GM21576 (cell line): ENCODE data around the gene MED14.

Experiments
- ATAC-seq: cut with Tn5 transposase; IDR thresholded peaks from one replicate; pipeline ENCODE4 v1.9.1; 2021; ENCODE audit warnings: mild to moderate bottlenecking, moderate library complexity; ENCODE audit not compliant: unreplicated experiment

The MED14 gene

DNA sequence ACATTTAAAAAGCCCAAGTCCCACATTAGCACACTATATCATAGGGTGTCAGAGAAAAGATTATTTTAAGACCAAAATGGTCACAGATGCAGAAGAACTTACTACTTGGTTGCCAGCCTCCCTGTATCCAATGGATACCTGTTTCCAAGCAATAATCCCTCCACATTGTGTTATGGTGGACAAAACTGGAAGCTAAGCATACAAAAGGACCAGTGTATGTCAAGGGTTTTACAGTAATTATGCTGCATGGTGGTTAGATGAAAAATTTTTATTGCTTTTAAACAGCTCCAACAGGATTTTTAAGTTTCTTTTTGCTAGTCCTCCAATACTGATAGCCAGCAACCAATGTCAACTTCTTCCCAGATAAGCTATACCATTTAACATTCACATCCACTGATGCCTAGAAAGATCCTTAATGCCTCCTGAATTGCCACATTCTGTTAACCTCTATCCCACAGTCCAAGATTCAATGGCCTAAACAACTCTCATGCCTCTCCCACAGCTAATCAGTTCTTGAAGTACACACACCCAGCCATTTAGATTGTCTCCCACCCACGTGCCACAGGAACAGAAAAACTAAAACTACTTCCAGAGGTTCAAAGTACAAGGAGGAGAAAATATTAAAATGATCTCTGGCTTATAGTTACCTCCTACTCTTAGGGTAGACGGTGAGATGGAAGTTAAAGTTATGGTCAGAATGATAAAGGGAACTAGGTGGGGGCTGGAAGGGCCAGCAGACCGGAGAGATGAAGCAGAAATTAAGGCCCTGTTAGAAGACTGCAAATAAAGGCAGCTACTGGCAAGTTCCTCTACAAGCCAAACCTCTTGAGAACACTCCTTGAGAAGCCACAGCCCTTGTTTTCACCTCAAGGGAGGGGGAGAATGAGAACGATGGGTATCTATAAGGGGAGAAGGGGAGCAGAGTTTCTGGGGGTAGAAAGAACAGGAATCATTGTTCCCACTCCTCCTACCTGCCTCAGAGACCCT lies 5.5 kb downstream of the MED14 start:
- ATAC-seq: no peak

DNA sequence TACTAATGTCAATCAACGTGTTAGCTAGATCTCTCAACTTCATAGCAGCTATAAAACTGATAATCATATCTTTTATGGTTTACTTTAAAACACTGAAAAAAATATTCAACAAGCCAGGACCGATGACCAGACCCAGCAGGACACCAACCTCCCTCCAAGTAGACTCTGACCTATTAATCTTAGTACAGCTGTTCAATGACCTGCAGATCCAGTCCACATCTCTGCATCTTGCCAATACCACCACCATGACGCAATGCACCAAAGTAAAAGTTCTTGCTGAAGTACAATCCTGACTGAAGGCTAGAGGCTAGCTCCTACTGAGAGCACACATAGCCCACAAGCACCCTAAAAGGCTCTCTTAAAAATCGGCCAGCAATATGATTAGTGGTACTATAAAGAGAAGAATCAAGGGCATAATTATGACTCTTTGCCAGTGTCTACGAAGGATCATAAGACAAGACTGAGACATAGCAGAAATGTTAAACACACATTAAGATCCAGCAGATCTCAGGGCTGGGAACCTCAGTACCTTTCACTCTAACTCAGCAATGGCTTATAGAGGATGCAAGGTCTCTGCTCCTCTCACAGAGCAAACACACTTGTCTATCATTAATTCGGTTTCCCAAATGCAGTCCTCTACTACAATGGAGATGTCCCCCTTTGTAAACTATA lies 7.6 kb downstream of the MED14 start:
- ATAC-seq: no peak

DNA sequence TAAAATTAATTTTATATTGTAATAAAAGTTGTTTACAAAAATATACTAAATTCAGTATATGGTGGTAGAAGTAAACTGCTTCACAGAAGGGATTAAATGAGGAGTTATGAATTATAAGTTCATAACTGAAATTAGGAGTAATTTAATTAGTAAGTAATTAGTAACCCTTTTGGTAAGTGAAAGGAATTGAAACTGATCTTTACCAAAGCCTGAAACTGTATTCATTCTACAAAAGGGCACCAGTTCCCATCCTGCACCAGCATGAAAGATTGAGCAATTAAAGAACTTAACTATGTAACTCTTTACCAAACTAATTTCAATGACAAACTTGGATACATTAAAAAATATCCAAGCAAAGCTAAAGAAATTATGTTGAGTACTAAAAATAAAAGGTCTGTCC lies 8.2 kb downstream of the MED14 start:
- no peak for ATAC-seq

DNA sequence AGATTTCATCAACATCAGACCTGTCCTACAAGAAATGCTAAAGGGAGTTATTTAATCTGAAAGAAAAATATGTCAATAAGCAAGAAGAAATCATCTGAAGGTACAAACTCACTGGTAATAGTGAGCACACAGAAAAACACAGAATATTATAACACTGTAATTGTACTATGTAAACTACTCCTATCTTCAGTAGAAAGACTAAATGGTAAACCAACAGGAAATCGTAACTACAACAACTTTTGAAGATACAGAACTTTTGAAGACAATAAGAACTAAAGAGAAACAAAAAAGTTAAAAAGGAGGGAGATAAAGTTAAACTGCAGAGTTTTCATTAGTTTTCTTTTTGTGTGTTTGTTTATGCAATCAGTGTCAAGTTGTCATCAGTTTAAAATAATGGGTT lies 12.4 kb downstream of the MED14 start:
- no peak for ATAC-seq

DNA sequence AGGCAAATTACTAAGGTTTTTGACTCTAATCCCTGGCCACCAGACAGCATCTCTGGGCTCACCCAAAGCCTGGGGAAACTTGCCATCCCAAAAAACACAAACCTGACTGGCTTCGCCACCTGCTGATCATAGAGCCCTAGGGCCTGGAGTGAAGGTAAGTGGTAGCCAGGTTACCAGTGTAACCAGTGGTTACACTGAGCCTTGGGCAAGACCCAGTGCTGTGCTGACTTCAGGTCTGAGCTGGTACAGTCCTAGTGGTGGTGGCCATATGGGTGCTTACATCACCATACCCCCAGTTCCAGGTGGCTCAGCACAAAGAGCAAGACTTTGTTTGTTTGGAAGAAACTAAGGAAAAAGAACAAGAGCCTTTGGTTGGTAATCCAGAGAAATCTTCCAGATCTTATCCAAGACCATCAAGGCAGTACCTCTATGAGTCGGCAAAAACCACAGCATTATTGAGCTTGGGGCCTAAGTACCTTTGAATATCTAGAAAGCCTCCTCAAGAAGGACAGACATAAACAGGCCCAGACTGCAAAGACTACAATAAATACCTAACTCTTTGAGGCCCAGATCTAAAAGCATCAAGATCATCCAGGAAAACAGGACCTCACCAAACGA lies 13.7 kb downstream of the MED14 start:
- ATAC-seq: no peak

DNA sequence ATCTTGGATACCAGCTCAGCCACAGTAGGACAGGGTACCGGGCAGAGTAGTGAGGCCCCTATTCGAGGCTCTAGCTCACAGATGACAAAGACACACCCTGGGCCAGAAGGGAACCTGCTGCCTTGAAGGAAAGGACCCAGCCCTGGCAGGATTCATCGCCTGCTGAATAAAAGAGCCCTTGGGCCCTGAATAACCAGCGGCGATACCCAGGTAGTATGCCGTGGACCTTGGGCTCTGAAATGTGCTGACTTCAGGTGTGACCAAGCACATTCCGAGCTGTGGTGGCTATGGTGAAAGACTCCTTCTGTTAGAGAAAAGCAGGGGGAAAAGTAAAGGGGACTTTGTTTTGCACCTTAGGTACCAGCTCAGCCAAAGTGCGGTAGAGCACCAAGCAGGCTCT lies 14.6 kb downstream of the MED14 start:
- ATAC-seq: no peak

DNA sequence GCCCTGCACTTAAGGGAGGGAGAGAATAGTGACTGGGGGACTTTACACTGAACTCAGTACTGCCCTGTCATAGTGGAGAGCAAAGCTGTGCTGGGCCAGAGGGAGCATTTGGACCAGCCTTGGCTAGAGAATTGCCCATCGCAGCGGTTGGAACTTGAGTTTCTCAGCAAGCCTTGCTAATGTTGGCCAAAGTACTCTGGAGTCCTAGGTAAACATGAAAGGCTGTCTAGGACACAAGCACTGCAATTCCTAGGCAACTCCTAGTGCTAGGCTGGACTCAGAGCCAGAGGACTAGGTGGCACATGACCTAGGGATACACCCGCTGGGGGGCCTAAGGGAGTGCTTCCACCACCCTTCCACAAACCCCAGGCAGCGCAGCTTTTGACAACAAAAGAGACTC lies 15.0 kb downstream of the MED14 start:
- ATAC-seq: no peak

DNA sequence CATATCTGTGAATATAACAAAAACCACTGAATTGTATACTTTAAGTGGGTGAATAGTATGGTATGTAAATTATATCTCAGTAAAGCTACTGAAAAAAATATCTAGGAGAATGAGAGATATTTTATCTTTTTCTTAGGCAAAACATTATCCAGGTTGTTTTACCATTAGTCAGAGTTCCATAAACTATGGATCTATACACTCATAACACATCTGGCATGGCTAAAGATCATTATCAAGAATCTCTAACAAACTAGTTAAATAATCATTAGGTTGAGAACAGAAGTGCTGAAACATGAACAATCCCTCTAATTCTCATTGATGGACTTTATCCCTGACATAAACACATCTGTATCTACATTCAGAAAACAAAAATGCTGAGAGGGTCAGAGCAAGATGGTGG lies 15.6 kb downstream of the MED14 start:
- ATAC-seq: no peak

DNA sequence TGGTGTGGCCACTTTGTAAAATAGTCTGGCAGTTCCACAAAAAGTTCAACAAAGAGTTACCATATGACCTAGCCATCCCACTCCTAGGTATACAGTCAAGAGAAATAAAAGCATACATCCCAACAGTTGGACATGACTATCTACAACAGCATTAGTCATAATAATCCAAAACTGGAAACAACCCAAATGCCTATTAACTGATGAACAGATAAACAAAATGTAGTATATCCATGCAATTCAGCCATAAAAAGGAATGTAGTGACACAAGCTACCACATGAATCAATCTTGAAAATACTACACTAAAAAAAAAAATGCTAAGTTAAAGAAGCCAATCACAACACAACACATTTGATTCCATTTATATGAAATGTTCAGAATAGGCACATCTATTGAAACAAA lies 16.1 kb downstream of the MED14 start:
- ATAC-seq: no peak

DNA sequence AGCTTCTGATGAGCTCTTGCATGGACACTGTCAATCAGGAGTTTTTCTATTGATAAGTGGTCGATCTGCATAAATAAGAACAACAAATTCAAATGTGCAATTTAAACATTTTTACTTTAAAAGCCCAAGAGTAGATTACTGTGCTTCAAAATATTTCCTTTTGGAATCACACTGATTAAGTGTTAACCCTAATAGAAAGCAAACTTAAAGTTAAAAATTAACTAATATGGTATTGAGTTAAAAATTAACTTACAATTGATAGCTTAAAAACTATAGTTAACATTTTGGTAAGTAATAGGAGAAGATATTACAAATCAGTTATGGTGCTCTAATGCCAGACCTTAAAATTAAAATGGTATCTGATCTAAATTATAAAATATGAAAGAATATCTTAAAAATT lies 25.9 kb downstream of the MED14 start:
- ATAC-seq: no peak

DNA sequence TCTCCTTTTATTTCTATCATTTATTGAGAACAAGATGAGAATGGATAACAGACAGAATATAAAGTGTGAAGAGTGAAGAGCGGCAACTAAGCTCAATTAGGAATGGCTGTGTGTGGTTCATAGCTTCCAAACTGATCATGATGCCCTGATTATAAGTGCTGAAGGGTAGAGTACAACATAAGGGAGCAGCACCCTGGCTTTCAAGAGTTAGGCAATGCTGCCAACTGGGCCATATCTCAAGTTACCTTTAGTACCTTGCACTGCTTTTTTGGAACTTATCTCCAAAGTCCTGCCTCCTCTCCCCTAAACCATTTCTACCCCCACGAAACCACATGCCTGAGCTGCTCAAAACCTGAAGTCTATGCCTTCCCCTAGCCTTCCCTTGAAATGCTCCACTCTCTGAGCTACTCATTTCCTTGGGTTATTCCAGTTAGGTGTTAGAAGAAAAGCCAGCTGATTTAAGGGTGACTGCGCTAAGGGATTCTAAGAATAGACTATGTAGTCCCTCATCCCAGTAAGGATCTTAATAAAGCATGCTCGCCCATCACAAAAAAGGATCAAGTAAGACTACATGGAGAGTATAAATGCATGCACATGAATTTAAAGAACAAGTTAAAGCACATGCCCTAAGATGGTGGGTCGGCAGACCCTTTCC lies 29.6 kb downstream of the MED14 start:
- no peak for ATAC-seq

DNA sequence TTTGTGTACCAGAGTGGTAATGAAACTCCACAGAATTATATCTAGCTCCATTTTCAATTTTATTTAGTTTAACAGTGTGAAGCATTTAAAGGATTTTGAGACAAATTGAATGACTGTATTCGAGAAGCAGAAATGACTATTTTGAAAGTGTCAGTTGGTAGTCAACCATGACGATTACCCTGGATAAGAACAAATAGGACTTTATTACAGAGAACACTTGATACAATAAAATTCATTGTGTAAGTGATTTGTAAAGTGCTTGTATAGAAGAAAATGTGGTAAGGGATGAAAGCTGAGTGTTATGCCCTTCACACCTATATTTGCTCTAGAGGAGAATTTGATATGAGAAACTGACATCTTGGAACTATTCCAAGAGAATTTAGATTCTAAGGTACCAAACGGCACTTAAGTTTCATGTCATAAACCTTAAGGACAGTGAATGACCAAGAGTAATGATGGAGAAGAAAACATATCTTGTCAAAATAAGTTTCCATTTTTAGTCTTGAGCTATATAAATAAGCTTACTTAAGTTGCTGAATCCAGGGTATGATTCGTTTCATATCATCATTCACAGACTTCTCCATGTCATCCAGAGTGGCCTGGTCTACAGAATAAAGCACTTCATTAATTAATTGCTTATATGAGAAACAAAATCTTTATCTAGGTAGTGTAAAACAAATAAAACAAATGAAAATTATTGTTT lies 34.6 kb downstream of the MED14 start:
- no peak for ATAC-seq

DNA sequence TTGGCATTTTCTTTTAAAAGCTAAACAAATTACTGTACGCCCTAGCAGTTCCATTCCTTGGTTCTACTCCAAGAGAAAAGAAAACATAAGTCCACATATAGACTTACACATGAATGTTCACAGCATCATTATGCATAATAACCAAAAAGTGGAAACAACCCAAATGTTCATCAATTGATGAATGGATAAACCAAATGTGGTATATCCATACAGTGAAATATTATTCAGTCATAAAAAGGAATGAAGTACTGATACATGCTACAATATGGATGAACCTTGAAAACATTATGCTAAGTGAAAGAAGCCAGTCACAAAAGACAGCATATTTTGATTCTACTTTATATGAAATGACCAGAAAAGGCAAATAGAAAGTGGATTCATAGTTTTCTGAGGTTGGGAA lies 36.5 kb downstream of the MED14 start:
- no peak for ATAC-seq

DNA sequence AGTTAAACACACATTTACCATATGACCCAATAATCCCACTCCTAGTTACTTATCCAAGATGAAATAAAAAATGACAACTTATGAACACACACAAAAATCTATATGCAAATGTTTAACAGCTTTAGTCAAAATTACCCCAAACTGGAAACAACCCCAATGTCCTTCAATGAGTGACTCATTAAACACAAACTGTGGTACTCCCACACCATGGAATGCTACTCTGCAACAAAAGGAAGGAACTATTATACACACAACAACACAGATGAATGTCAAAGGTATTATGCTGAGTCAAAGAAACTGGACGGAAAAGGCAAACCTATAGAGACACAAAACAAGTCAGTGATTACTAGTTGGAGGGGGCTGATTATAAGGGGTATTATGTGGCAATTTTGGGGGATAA lies 40.5 kb downstream of the MED14 start:
- no peak for ATAC-seq

DNA sequence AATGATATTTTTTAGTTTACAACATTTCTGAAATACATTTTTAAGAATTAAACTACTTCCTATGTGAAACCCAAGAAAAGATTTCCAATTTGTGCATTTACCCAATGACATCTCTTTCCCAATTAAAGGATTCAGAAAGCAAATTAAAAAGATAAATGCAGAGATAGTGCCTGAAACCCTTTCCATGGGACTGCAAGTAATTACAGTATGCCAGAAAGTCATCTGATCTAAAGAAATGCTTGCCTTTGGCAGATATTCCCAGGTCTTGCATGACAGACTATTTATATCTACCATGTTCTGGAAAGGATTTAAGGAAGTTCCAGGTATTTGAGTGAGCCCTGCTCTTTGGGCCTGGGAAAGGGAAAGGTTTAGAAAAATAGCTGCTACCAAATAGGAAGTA lies 46.4 kb downstream of the MED14 start:
- no peak for ATAC-seq

DNA sequence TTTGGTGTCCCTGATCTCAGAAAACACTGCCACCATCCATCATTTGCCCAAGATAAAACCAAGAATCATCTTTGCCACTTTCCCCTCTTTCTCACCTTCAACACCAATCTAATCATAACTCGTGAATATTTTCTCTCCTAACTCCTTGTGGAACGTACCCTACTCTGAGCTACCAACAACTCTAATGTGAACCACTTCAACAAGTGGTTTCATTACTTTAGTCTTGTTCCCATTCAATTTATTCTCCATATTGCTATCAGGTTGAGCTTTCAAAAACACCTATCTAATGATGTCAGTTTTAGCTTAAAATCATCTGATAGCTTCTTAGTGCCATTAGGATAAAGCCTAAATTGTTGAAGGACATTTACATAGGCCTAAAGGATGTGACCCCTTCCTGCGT lies 48.2 kb downstream of the MED14 start:
- ATAC-seq: no peak

DNA sequence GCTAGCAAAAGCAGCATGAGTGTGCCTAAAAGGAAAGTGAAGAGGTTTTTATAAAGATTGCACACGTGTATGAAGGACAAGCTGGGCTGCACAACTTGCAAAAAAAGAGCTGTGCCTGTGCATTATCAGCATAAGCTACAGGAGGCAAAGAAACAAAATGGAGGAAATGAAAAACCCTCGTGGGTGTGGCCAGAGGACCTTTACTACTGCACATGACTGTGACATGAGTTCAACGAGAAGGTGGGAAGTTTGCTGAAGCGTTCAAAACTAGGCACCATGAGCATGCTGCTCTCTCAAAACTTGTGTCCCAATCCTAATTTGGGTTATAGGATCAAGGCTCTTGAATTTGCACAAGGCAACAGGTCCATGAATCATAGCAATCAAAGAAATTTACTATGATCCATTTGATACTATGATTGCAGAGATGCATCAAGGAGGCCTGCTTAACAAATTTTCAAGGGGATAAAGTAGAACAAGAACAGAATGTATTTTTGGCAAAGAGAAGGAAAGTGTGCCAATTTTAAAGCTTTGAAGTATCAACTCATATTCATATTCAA lies 49.9 kb downstream of the MED14 start:
- ATAC-seq: no peak

DNA sequence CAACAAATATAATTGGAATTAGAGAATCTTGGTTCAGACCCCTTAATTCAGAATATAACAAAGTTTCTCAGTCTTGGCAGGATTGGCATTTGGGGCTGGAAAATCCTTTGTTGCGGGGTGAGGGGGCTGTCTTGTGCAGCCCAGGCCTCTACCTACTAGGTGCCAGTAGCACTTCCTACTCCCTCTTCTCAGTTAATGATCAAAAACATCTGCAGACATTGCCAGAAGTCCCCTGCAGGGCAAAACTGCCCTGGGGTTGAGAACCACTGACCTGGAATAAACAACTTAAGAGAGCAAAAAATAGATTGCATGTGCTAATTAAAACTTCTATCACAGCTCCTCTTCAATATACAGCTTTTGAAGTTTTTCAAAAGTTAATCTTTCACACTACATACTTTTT lies 51.2 kb downstream of the MED14 start:
- ATAC-seq: no peak

DNA sequence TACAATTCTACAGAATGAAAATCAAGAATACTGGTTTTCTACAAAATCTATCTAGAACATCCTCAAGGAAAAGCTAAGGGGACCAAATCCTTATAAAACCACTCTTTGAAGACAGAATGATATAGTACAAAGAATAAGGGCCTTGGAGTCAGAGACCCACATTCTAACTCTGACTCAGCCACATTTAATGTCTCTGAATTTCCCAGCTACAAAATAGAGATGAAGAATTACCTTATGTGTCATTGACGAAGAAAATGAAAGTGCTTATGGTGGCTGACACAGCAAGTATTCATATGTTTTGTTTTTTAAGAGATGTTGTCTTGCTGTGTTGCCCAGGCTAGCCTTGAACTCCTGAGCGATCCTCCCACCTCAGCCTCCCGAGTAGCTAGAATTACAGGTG lies 52.1 kb downstream of the MED14 start:
- no peak for ATAC-seq

DNA sequence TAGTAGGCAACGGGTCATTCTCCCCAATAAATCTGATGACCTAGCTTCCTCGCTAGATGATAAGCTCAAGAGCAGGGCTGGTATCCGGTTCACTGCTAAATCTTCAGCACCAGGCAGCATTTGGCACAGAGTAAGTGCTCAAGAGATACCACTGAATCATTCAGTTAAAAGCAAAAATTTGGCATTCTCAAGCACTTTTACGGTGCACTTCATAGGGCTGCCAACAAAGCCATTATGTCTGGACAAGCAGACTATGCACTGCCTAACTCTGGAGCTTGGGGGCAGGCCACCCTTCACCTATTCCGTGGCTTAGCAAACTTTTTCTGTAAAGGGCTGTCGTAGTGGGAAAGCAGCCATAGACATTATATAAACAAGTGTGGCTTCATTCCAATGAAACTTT lies 64.2 kb downstream of the MED14 start:
- no peak for ATAC-seq
